Adrenal gland (tissue), 5 donors: ENCODE measurements around the gene ARMC6.

Source experiments
- CTCF ChIP-seq, 6 experiments: fragments of 450-650 bp in 4 of 6; fragments of 200-600 bp in 2 of 6; sonication (generic) in 1 of 6; IDR thresholded peaks; 1 replicate in 5 of 6; 2 replicates in 1 of 6; pipeline versions ENCODE4 v1.5.1 to v1.8.0; 2016 to 2021; ENCODE audit warnings: antibody characterized with exemption in 6 of 6, mild to moderate bottlenecking in 2 of 6, moderate library complexity in 1 of 6
- POLR2A ChIP-seq, 2 donors: fragments of 450-650 bp; IDR thresholded peaks; one replicate each; pipeline ENCODE4 v1.6.1; 2017; ENCODE audit warnings: antibody characterized with exemption in 2 of 2, mild to moderate bottlenecking in 2 of 2, moderate library complexity in 1 of 2
- donor health status: DM: no; HTN: no; CAD: no.

- TF ChIP-seq CTCF (IDR thresholded peaks at IDR 0.05) (no peak), POLR2A (IDR thresholded peaks at IDR 0.05) (no peak)
These were observed 41.9 kb upstream of the ARMC6 start for GRCh38 chr19:18991468-18991867.
